ENCODE results near the gene DGKB.

DGKB gene

DNA sequence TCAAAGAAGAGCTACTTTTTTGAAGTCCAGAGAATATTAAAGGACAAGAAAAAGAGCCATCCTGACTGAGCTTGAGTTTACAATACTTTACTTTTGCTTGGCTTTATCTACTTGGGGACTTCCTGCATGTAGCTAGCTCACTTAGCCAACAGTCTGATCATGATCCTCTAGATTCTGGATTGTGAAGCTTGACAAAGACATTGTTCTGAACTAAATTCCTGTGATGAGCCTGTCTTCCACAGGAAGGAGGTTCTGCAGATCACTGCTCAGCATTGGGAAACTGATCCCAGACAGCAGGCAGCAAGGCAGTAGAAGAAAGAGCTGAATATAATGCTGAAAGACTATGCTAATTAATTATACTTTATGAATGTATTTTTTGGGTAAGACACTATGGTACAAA, 296.4 kb downstream of the DGKB start:
- H3K27ac ChIP-seq = no peak overlapping the region
- no peak for DNase-seq (ENCODE audit: low read depth, low spot score)

DNA sequence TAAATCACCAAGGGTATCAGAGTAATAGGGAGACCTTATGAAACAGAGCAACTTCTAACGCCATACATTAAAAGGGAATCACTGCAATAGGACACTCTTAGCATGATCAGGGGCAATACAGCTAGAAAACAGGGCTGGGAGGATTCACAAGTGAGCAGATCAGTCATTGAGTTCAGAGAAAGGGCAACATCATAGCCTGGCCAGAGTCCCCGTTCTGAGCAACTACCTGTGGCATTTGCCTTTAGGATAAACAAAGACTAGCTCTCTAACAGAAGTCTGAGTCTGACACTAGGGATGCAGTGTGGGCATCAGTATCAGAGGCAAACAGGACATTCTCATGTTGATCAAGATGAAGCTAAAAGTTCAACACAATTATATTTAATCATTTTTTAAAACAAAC, 297.9 kb downstream of the DGKB start:
- no peak overlapping the region for H3K27ac ChIP-seq

DNA sequence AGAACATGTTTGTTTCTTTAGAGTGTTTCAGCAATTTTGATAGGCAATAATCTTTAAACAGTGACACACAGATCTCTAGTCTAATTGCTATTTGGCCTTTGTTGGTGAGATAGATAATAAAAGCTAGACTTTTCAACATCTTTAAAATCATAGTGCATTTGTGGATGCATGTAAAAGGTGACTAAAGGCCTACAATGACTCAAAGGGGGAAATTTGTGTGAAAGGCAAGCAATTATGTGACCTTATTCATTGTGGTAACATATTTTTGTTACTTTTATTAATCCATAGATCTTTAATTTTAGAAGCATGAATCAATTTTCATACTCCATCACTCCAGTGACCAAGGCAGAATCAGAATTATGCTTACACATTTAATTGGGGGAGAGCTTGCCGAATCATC, 299.7 kb downstream of the DGKB start:
- H3K27ac ChIP-seq = no peak overlapping the region
- DNase-seq (ENCODE audit: low read depth, low spot score) = no peak

More for the DNA sequence above, 297.9 kb downstream of the DGKB start:
- DNase-seq (ENCODE audit: low read depth, low spot score) = no peak

DNA sequence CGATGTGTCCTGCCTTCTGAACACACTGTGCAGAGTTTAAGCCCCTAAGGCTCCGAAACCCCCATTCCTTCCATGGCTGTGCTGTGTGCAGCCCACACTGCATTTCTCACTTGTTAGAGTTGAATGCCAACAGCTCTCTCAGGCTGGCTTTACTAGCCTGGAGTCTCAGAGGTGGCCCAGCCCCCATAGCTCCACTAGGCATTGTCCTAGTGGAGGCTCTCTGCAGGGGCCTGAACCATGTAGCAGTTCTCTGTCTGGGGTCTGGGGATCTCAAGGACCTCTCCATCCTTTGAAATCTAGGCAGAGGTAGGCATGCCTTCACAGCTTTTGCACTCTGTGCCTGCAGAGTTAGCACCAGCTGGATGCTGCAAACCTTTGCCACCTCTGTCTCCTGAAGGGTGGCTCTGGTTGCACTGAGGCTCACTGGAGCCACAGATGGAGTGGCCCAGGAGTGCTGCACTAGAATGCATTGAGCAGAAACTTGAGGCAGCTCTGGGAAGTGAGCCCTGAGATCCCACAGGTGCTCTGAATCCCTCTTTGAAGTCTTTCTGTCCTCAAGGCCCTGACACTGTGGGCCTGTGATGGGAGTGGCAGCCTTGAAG, 301.7 kb downstream of the DGKB start:
- no peak overlapping the region for H3K27ac ChIP-seq

DNA sequence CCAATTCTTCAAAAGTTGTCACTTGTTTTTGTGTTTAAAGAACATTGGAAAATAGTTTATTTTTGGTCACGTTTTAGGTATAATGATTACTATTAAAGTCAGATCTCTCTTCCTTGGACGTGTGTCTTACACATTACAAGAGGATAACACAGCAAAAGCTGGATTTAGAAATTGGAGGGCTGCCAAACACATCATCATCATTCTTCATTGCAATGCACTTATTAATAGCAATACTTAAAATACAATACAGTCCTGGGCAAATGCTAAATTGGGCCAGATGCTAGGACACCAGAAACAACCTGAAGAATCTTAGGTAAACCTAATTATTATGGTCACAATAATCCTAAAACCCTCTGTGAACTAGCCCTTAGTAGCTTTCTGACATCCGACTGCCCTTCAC, 303.6 kb downstream of the DGKB start:
- DNase-seq (ENCODE audit: low read depth, low spot score) = no peak

More for the DNA sequence above, 301.7 kb downstream of the DGKB start:
- DNase-seq (ENCODE audit: low read depth, low spot score) = no peak

DNA sequence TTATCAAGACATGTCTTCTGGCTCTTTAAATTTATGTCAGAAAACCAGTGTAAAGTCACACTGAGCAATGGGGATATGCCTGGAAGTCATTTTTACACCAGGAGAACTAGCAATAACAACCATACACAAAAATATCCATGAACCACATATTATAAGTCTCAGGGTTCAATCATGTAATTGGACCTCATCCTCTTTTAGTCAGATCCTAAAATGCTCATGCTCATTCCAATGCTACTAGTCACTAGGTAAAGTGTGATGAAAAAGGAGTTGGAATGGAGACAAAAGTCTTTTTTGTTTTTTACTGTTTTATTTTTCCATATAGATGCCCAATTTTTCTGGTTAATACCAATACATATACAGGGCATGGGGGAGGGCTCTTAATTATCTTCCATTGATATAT, 306.1 kb downstream of the DGKB start:
- no peak for DNase-seq (ENCODE audit: low read depth, low spot score)

More for the DNA sequence above, 303.6 kb downstream of the DGKB start:
- no peak overlapping the region for H3K27ac ChIP-seq

DNA sequence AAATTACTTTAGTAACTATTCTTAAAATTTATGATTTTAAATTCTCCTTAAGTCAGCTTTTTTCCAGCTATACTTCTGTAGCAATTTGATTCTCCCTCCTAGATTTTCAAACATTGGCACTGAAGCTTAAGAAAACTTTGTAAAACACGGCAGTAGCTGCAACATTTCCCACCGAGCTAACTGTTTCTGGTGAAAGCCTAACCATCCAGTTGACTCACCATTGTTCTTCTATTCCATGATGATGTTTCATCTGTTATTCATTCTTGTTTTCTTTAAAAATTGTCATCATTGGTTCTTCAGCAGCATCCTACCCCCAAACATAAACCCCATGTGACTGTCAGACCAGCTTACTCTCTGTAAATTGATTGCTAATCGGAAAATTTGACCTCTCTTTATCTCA, 312.3 kb downstream of the DGKB start:
- DNase-seq (ENCODE audit: low read depth, low spot score) = no peak
- H3K27ac ChIP-seq = no peak overlapping the region

More for the DNA sequence above, 306.1 kb downstream of the DGKB start:
- H3K27ac ChIP-seq = no peak overlapping the region

DNA sequence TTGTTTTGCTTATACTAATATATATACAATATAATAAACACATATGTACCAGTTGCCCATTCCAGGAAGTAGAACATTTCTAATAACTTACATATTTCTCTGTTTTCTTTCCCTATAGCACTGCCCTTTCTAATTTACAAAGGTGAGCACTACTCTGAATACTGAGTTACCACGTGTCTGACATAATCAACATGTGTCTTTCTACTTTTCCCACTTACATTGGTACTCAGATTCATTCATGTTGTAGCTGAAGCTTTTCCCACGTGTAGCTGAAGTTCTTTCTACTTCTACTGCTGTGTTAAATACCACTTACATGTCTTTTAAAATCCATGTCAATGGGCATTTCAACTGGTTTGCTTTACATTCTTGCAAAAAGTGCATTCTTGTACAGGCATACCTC, 317.3 kb downstream of the DGKB start:
- DNase-seq (ENCODE audit: low read depth, low spot score) = no peak
- H3K27ac ChIP-seq = no peak overlapping the region

DNA sequence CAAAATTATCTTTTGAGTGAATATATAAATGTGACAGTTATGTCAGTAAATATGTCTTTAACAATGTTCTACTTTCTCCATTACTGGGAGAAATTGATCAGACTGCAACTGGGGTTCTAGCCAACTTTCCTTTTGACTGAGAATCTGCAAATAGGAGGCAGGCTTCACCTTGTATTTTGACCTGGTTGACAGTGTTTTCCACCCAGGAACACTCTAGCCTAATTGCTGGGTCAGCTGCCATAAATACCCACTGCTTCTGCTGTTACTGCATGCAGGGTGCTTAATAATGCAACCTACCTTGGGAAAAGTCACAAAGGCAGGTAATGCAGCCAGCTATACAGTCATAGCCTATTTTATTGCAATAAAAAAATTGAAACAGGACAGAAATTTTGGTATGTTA, 319.0 kb downstream of the DGKB start:
- no peak for DNase-seq (ENCODE audit: low read depth, low spot score)
- H3K27ac ChIP-seq = no peak overlapping the region

DNA sequence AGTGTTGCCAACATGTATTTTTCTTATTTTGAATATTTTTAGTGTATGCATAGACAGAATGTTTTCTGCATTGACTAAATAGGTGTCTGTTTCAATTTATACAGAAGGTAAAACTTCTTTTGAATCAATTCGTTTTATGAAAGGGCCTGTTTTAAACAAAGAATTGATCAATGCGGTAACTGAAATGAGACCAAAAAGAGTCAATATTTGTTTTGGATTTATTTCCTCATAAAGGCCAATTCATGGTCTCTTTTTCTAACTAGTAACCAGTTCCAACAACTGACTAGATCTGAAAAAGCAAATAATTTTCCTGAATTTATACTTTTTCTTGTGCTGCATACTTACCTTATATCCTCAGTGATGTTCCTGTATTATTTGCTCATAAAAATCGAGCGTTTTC, 320.5 kb downstream of the DGKB start:
- no peak for DNase-seq (ENCODE audit: low read depth, low spot score)
- H3K27ac ChIP-seq = no peak overlapping the region

DNA sequence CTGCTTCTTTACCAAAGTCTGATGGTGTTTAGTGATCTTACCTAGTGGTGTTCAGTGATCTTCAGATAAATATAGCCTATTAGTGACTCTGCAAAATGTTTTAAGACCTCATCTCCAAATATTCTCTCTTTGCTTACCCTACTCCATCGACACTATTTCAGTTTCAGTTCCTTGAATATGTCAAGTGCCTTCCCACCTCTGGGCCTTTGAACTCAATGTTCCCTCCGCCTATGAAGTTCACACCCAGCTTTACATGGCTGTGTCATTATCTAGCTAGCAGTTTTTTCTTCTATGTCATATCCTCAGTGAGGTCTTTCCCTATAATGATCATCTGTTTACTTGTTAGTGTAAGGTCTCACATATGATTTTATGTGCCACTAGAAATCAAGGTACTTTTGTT, 322.6 kb downstream of the DGKB start:
- no peak for DNase-seq (ENCODE audit: low read depth, low spot score)
- no peak overlapping the region for H3K27ac ChIP-seq

DNA sequence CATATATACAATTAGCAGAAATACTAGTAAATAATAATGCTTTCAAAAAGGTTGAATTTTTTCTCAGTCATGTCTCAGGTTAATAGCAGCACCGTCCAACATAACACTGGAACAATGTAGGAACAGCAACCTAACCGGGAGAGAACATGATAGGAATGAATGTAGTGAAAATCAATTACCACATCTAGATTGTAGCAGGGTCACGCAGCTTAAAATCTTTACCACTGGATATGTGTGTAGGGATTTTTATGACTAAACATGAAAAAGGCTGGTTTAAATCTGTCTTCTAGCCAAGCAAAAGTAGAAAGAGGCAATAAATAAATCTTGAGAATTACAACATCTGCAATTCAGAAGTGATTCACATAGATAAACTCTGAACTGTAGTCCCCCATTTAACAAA, 326.0 kb downstream of the DGKB start:
- no peak overlapping the region for H3K27ac ChIP-seq
- DNase-seq (ENCODE audit: low read depth, low spot score) = no peak

DNA sequence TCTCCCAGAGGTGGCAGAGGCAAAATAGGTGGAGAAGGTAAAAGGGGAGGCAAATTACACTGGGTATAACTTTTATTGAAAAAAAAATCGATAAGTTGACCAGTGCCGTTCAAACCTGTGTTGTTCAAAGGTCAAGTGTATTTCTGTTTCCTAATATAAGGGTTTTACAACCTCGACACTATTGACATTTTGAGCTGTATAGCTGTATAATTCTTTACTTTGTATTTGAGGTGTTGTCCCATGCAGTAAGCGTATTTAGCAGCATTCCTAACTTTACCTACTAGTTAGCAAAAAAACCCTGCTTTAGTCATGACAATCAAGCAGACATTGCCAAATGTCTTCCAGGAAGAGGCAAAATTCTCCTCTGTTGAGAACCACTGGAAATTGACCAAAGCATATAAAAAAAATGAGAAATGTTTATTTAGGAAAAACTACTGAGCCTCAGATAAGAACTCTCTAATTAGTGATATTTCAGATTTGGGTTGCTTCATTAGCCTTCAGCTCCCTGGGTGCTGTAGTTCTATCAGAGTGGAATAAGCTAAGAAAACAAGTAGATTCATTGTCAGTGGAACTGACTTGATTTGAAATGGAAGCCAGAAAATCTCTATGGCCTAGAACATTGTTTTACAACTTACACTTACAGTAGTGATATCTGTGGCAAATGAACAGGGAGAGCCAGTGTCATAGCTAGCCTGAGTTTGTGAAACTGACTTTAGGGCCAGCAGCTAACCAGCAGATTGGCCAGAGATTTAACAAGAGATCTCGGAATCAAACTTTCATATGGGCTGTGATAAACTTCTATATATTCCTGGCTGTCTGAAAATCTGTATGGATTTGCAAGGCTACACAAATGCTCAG, 331.6 kb downstream of the DGKB start:
- DNase-seq (ENCODE audit: low read depth, low spot score) = no peak
- H3K27ac ChIP-seq = no peak overlapping the region

DNA sequence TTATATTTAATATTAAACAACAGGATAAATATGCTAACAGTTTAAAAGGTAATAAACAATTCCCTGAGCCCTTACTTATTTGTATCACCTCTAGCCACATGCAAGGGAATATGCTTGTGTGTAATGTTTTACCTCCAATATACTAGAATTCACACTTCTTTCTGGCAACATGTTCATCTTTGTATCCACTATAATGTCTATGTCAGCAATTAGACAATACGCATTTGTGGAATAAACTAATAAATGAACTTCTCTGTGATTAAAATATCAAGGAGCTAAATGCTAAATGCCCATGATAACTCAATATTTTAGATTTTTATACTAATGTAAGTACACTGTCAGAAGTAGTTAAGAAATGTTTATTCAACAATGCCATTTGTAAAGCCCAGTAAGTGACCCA, 350.5 kb downstream of the DGKB start:
- DNase-seq (ENCODE audit: low read depth, low spot score) = no peak
- no peak overlapping the region for H3K27ac ChIP-seq

DNA sequence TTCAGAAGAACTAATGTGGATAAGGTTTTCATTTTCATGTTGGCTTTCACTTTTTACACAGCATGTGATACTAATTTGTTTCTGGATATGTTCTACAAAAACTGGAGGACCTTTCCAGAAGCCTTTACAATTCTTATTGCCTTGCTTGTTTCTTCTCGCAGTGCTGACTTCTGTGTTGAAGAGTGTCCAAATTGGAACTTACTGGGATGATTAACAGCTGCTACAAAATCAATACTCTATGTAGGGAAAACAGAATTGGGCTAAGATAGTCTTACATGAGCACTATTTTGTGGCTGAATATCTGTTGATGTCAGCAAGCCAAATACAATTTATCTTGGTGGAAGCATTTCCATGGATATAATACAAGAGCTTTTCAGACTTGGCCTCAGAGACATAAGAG, 351.2 kb downstream of the DGKB start:
- no peak for DNase-seq (ENCODE audit: low read depth, low spot score)
- no peak overlapping the region for H3K27ac ChIP-seq

DNA sequence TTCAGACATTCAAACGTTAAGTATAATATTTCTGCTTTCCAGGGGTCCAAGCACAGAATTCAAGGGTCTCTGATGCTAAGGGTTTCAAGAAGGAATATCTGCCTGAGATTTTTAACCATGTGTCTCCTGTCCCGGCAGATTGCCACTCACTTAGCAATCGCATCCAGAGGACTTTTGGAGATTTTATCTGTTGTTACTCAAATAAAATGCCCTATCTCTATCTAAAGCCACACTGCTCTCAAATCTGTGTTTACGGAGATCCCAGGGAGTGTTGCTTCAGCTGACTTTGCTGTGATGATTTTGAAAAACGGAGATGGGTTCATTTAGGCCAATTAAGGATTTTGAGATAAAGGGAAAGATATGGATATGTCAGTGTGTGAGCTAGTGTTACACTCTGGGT, 359.9 kb downstream of the DGKB start:
- no peak overlapping the region for H3K27ac ChIP-seq
- DNase-seq (ENCODE audit: low read depth, low spot score) = no peak

DNA sequence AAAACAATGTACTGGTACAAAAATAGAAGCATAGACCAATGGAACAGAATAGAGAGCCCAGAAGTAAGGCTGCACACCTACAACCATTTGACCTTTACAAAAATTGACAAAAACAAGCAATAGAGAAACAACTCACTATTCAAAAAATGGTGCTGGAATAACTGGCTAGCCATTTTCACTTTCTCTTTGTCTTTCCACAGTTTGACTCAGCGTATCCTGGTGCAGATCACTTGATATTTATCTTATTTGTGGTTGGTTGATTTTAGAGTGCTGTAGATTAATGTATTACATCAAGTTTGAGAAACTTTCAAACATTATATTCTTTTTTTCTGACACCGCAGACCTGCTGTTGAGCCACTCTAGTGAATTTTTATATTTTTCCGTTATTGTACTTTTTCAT, 381.4 kb downstream of the DGKB start:
- no peak overlapping the region for H3K27ac ChIP-seq
- DNase-seq (ENCODE audit: low read depth, low spot score) = no peak

DNA sequence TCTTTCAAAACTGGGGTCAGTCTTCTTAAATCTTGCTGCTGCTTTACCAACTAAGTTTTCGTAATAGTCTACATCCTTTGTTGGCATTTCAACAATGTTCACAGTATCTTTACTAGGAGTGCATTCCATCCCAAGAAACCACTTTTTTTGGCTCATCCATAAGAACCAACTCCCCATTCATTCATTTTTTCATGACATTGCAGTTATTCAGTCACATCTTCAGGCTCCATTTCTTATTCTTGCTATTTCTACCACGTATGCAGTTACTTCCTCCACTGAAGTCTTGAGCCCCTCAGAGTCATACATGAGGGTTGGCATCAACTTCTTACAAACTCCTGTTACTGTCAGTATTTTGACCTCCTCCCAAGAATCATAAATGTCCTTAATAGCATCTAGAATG, 392.3 kb downstream of the DGKB start:
- no peak for DNase-seq (ENCODE audit: low read depth, low spot score)
- H3K27ac ChIP-seq = no peak overlapping the region

DNA sequence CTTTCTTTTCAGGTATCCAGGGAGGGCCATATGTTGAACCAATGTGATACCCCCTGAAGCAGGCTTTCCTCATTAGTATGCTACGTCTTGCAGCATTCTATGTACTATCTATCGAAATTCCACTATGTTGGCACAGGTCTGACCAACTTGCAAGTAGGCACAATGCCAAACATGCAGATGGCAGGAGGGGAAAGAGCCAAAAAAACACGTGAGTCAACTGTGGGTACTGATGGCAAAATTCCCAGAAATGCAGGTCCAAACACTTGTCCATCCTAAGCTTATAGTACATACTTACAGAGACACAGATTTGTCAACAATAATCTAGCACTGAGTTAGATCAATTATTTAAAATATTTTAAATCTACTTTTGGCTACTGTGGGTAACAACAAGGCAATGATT, 394.9 kb downstream of the DGKB start:
- no peak overlapping the region for H3K27ac ChIP-seq
- DNase-seq (ENCODE audit: low read depth, low spot score) = peak; percentile 95

DNA sequence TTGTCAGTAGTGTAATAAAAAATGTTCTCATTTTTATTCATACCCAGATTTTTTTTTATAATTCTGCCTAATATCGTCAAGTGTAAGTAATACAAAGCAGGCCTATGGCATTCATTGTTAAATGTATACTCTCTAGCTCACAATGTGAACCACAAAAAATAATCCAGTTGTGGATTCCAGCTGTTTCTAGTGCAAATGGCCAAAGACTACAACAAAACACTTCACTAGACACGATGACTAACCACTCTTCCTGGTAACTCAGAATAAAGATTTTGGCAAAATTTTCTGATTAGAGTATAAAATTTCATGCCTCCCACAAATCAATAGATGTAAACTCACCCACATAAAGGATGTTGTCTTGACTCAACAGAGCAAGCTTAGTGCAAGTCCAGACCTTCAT, 396.6 kb downstream of the DGKB start:
- H3K27ac ChIP-seq = no peak overlapping the region
- DNase-seq (ENCODE audit: low read depth, low spot score) = no peak

DNA sequence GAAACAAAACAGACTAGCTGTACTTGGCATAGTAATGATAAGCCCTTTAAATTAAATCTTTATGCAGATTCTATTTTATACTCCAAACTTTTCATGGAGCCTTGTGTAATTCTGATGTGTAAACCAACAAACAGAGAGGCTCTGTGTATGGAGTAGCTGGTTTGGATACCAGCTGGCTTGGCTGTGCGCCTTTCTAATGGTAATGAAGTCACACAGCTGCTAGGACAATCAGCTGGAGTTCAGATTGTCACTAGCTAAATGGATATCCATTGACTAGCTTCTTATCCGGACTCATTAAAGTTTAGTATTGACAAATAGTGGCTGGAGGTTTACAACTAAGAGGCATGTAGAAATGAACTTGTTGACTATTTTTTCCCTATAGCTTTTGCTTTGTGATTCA, 398.4 kb downstream of the DGKB start:
- H3K27ac ChIP-seq = no peak overlapping the region
- no peak for DNase-seq (ENCODE audit: low read depth, low spot score)

DNA sequence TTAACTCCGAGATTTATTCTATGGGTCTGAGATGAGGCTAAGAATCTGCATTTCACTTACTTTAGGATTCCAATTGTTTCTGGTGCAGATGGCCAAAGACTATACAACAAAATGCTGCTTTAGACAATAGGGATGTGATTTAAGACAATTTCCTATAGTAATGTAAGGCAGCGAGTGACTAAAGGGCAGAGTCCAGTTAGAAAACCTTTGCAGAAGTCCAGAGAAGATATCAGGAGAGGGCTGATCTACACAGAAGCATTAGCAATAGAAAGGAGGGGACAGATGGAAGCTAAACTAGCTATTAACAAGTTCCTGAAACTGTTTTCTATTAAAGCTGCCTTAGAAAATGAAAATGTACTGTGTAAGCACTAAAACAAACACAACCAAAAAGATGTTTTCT, 398.9 kb downstream of the DGKB start:
- H3K27ac ChIP-seq = no peak overlapping the region
- DNase-seq (ENCODE audit: low read depth, low spot score) = no peak

Data from epithelial cell of prostate (primary cell).